Measurements from ENCODE around the gene ARHGEF28.

ARHGEF28 gene

DNA sequence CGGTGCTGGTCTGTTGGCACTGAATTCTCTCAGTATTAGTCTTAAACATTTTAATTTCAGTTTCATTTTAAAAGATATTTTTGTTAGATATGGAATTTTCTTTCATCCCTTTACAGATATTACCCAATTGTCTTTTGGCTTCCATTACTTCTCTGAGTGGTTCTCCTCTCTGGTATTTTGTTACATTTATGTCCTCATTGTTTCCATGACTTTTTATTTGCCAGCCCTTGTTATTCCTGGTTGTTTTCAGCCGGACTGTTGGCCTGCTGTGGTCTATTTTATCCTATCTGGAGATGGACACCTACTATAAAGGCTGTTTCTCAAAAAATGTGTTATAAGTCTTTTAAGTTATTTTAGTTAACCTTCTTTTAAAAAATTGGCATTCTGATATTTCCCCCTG is 117.2 kb downstream of the ARHGEF28 start:
- no peak for DNase-seq

GRCh38 chr5:73745836-73746235 is 119.8 kb downstream of the ARHGEF28 start:
- DNase-seq, result no peak

- no peak for DNase-seq
Observed at GRCh38 chr5:73746608-73747007, 120.6 kb downstream of the ARHGEF28 start.

- DNase-seq, result no peak
Observed at GRCh38 chr5:73747696-73748380, 121.8 kb downstream of the ARHGEF28 start.

GRCh38 chr5:73748510-73749400 is 122.8 kb downstream of the ARHGEF28 start:
- no peak for DNase-seq

- no peak for DNase-seq
Observed at GRCh38 chr5:73749485-73750270, 123.7 kb downstream of the ARHGEF28 start.

- DNase-seq, result peak; percentile 2
Observed at GRCh38 chr5:73751254-73751914, 125.4 kb downstream of the ARHGEF28 start.

- DNase-seq, result no peak
Observed at GRCh38 chr5:73754254-73754653, 128.3 kb downstream of the ARHGEF28 start.

- DNase-seq, result no peak
Observed at GRCh38 chr5:73757416-73757815, 131.4 kb downstream of the ARHGEF28 start.

DNA sequence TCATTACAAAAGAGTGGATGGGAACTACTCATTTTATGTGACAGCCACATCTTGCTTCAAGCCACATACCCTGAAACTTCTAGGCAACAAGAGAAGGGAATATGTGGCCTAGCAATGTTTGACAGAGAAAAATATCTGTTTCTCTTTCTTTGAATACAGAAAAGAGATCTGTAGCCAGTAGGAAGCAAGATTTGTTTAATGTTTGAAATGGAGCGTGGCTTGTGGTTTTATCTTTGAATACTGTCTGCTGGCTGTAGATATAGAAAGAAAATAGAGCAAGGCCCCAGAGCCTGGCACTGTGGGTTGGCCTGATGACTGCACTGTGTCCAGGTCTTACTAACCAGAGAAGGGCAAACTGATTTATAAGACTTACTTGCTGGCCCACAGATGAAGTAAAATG is 133.8 kb downstream of the ARHGEF28 start:
- peak; percentile 24 for DNase-seq

DNA sequence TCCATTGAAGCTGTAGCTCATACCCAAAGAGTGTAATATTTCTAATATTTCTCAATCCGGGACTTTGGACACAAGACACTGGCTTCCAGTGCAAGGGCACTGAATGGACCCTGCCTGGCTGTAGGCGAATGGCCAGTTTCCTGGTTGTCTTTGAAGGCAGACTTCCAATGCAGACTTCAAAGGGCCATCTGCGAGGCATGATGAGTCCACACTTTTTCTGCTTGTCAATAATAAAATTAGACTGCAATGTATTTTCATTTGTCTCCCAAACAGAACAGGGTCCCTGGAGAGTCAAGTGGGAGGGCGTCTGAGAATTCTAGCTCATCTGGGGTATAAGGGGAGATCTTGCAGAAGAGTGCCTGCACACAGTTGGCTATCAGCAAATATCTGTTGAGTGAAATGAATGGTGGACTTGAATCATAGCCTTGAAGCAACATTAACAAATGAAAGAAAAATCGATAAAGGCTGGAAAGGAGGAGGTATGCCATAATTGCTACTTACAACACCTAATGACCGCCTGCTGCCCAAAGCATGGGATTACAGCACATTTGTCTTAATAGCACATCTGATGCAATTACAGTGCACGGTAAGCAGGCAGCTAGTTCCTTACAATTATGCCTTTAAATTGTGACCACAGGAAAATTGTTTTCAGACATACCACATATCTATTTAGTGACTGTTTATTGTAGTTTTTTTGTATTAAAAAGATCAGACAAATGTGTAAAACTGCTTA is 137.5 kb downstream of the ARHGEF28 start:
- DNase-seq, result no peak

- no peak for DNase-seq
Observed at GRCh38 chr5:73764586-73764985, 138.6 kb downstream of the ARHGEF28 start.

GRCh38 chr5:73764996-73765395 is 139.0 kb downstream of the ARHGEF28 start:
- DNase-seq, result no peak

GRCh38 chr5:73766902-73767301 is 140.9 kb downstream of the ARHGEF28 start:
- no peak for DNase-seq

GRCh38 chr5:73770172-73771025 is 144.4 kb downstream of the ARHGEF28 start:
- DNase-seq, result no peak

DNA sequence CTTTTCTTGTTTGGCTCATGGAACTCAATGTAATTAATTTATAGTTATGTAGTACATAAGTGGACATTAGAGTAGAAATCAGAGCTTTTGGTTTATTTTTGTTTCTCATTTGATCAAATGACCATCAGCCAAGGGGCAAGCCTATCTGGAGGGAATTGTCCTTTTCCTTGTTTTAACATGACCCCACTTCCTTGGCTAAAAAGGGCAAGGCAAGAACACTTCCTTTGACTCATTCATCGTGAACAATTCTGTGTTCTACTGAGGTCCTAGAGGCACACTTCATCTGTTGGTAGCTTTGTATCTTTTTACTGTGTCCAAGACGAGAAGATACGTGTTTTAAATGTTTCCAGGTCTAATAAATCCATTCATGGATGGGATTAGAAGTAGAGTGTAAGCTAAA is 148.9 kb downstream of the ARHGEF28 start:
- no peak for DNase-seq

DNA sequence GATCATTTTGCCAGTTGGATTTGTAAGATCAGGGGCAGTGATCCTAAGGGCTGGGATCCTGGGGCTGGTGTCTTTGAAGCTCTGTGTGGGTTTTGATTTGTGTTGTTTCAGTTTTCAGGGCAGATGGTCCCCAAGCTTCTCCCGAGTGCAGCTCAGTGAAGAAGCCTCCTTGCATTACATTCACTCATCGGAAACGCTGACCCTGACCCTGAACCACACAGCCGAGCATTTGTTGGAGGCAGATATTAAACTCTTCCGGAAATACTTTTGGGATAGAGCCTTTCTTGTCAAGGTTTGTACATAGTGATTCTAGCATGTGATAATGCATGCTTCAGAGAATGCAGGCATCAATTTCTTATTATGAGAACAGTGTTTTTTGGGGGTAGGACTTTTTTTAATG is 150.4 kb downstream of the ARHGEF28 start:
- DNase-seq, result no peak

- DNase-seq, result no peak
Observed at GRCh38 chr5:73777192-73777591, 151.2 kb downstream of the ARHGEF28 start.

GRCh38 chr5:73780302-73781080 is 154.5 kb downstream of the ARHGEF28 start:
- no peak for DNase-seq

- no peak for DNase-seq
Observed at GRCh38 chr5:73781107-73781768, 155.2 kb downstream of the ARHGEF28 start.
